GM12865 (cell line): ENCODE data around the gene PNPLA3.

Experiments used
- DNase-seq: peaks from one replicate; pipeline ENCODE4 v3.0.0; 2010; ENCODE audit warnings: low read depth
- H3K4me3 ChIP-seq: 2 replicates; pipeline ENCODE4 v1.5.1; 2011; ENCODE audit warnings: mild to moderate bottlenecking, low read depth, low read length, control low read depth
- CTCF ChIP-seq: IDR thresholded peaks from 2 replicates; pipeline ENCODE4 v1.5.1; 2011; ENCODE audit warnings: low read length, control low read depth, low read depth, inconsistent platforms; ENCODE audit not compliant: insufficient read depth; ENCODE audit errors: missing control alignments

Gene PNPLA3

GRCh38 chr22:43880541-43880991 lies 43.0 kb upstream of the PNPLA3 start:
- H3K4me3 ChIP-seq: no peak overlapping the region
- DNase-seq: no peak
- no peak for TF ChIP-seq CTCF

DNA sequence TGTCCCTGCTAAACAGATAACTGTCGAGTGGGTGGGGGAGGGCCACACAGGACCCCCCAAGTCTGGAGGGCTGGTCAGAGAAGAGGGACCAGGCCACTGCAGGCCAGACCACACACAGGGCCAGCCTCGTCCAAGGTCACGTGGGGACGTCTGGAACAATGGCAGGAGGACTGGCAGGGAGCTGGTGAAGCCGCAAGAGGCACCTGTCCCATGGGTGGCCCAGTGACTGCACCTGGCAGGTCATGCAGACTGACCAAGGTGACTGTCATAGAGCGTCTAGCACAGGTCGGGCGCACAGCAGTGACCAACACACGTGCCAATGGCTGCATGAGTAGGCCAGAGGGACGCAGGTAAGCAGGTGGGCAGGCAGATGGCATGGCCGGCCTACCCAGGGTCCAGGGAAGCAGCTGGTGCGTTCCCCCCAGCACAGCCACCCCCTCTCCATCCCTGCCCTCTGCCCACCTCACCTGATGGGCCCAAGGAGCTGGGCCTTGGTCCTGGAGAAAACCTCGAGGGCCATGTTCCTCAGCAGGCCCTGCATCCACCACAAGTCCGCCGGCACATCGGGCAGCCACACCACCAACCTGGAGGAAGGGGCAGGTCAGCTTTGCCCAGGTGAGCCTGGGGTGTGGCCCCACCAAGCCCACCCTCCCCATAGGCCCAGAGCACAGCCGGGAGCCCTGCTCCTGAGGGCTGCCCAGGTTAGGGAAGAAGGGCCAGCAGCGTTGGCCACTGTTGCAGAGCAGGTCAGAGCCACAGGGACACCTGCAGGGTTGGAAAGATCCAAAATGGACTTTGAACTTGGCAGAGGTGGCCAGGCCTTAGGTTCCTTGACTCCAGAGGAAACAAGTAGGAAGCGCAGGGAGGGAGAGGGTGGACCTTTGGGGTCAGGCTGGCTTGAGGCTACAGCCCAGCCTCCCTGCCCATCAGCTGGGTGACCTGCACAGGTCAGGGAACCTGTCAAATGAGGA lies 42.2 kb upstream of the PNPLA3 start:
- no peak overlapping the region for H3K4me3 ChIP-seq
- no peak for TF ChIP-seq CTCF
- DNase-seq: no peak

GRCh38 chr22:43882122-43882767 lies 41.4 kb upstream of the PNPLA3 start:
- TF ChIP-seq CTCF: no peak
- H3K4me3 ChIP-seq: no peak overlapping the region
- no peak for DNase-seq

GRCh38 chr22:43883012-43883661 lies 40.5 kb upstream of the PNPLA3 start:
- H3K4me3 ChIP-seq: no peak overlapping the region
- DNase-seq: peak; percentile 81
- TF ChIP-seq CTCF: peak; percentile 83

DNA sequence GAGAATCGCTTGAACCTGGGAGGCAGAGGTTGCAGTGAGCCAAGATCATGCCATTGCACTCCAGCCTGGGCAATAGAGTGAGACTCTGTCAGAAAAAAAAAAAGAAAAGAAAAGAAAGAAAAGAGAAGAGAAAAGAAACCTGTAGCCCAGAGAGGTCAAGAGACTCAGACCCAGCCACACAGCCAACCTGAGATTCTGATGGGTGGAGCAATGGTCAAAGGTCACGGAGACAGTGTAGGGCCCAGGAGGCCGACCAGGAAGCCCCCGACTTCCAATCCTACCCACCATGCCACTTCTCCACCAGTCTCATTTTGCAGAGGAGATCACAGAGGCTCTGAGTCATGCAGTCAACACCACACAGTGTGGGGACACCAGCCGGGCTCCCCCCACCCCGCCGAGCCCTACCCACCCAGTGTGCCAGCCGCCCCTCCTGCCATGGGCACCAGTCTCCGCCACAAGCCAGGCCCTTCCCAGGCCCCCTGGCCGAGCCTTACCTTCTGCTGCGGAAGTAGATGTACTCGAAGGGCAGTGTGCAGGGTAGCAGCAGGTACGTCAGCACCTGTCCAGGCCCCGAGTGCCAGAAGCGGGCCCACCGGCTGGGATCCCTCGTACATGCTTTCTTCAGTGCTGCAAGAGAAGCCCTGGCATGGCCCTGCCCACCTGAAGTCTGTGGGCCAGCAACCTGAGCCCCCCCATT lies 39.7 kb upstream of the PNPLA3 start:
- DNase-seq: no peak
- no peak overlapping the region for H3K4me3 ChIP-seq
- no peak for TF ChIP-seq CTCF

GRCh38 chr22:43884600-43885318 lies 38.8 kb upstream of the PNPLA3 start:
- H3K4me3 ChIP-seq: 0 out of 2 replicates have a peak overlapping the region, but pooled peaks have one; percentile 3
- DNase-seq: peak; percentile 92
- TF ChIP-seq CTCF: peak; percentile 86
